GM19328 (cell line): ENCODE results near the gene RASSF3.
"Not testable (repeated sequence)": the region's sequence is repeated elsewhere in the genome, so short reads cannot be mapped to it uniquely, and the experiment has no call there.

Experiments used
- ATAC-seq: cut with Tn5 transposase; IDR thresholded peaks from one replicate; pipeline ENCODE4 v1.9.1; 2021; ENCODE audit warnings: mild to moderate bottlenecking, moderate library complexity; ENCODE audit not compliant: unreplicated experiment

The RASSF3 gene

DNA sequence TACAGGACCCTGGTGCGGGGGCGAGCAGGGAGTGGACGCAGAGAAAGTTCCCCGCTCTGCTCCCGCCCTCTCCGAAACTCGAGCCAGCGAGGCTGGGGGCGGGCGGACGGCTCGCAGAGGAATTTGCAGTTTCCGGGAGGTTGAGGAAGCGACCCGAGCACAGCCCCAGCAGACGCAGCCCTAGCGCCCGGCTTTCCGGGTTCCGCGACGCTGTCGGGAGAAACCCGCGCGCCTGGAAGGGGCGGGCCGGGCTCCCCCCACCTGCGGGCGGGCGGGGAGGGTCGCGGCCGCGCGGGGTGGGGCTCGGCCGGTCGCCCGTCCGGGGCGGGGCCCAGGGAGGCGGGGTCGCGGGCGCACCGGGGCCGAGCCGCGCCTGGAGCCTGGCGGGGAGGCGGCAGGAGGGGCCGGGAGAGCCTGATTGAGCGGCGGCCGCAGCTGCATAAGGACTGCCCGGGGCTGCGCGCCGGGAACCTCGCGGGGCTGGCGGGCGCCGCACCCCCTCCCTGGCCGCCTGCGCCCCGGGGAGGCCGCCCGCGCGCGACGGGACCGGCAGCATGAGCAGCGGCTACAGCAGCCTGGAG is at the start of gene RASSF3:
Gene RASSF3, plus strand, starts transcription at position 417 of the 581 bp plus-strand sequence. Its CDS starts 138 bp downstream, at position 555.
- peak; percentile 58 for ATAC-seq

DNA sequence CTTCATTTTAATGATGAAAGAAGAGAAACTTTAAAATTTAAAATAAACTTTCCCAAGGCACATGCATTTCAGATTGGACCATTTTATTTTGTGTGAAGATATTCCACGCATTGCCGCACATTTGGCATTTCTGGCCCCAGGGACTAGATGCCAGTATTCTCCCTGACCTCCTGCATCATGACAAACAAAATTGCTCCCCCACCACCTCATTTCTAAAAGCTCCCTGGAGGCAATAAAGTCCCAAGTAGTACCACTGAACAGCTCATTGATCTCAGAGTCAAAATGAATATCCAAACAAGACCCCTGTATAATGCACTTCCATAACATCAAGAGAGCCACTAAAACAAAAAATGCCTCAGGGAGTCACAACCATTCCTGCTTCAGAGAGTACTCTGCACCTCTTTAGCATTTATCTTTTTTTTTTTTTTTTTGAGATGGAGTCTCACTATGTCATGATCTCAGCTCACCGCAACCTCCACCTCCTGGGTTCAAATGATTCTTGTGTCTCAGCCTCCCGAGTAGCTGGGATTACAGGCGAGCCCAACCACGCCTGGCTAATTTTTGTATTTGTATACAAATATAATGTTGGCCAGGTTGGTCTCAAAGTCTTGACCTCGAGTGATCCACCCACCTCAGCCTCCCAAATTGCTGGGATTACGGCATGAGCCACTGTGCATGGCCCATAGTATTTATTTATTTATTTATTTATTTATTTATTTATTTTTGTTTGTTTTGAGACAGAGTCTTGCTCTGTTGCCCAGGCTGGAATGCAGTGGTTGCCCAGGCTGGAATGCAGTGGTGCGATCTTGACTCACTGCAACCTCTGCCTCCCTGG is 48.8 kb upstream of the RASSF3 start:
- ATAC-seq, result no peak

DNA sequence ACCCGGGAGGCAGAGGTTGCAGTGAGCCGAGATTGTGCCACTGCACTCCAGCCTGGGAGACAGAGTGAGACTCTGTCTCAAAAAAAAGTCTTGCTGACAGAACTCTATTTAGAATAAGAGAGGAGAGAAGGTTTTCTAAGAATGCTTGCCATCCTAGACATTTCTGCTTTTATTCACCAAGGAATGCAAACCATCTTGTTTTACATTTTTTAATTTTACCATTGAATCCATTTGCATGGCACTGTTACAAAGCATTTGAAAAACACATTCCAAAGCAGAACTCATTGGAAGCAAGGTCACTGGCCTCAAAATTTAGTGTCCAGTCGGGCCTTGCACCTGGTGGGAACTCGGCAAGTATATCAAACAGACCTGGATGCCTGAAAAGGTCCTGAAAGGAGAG is 44.2 kb upstream of the RASSF3 start:
- ATAC-seq, result no peak

GRCh38 chr12:64566831-64567517 is 43.3 kb upstream of the RASSF3 start:
- no peak for ATAC-seq

DNA sequence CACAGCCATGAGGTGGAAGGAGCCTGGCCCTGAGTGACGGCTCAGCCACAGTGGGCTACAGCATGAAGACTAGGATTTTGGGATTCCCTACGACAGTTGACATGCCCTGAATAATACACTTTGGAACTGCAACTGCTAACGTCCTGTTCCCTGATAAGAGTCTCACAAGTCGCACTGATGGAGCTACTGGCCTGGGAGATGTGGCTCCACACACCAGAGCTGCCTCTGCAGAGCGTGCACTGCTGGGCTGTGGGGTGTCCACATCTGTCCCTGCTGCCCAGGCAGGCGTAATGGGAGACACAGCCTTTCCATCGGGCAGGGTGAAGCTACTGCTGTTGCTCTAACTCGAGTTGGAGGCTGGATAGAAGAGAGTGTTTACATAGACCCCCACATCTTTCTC is 42.7 kb upstream of the RASSF3 start:
- ATAC-seq, result no peak

GRCh38 chr12:64568298-64568697 is 42.0 kb upstream of the RASSF3 start:
- no peak for ATAC-seq

DNA sequence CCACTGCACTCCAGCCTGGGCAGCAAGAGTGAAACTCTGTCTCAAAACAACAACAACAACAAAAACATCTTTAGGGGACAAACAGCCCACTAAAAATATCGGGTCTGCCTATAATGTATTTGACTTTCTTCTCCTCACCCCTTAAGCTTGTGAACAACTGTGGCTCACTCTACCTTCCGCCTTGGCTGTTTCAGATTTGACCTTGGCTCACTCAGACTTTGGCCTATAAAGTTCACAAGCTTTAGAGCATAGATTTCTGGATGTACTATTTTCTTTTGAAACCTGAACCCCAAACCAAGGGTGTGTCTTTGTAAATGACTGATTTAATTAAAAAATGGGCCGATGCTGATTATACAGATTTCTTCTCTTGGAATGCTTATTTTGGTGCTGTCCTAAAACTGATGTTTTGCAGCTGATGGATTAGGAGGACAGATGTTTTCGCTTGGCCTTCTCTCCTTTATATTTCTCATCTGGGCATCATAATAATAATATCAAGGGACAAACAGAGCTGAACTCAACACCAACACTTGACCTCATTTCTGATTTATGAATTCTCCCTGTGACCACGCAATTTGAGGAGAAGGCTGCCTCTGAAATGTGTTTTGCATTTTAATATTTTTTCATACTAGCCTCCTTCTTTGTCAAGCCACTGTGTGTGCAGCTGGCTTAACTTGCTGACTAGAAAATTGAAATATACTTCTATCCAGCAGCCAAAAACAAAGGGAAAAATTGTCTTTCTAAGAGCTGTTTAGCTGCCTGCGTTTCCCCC is 40.2 kb upstream of the RASSF3 start:
- ATAC-seq, result no peak

GRCh38 chr12:64571411-64571810 is 38.9 kb upstream of the RASSF3 start:
- ATAC-seq, result no peak

- ATAC-seq, result no peak
Observed at GRCh38 chr12:64572241-64572640, 38.1 kb upstream of the RASSF3 start.

GRCh38 chr12:64574837-64575236 is 35.5 kb upstream of the RASSF3 start:
- no peak for ATAC-seq

DNA sequence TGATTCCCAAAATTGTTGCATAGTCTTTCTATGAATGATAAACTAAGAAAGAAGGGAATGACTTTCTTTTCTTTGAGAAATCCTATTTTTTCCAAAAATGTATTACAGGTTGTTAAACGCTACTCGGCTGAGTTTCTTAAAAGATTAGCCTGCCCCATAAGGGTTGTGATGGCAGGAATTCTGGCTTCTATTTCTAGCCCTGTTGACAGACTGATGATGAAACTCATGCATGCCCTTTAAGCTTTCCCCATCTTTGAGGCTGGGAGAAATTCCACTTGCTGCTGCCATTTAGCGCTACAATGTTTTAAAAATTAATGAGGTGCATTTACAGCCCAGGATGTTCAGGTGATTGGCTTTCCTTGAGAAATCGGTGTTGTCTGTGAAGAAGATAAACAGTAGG is 33.2 kb upstream of the RASSF3 start:
- no peak for ATAC-seq

DNA sequence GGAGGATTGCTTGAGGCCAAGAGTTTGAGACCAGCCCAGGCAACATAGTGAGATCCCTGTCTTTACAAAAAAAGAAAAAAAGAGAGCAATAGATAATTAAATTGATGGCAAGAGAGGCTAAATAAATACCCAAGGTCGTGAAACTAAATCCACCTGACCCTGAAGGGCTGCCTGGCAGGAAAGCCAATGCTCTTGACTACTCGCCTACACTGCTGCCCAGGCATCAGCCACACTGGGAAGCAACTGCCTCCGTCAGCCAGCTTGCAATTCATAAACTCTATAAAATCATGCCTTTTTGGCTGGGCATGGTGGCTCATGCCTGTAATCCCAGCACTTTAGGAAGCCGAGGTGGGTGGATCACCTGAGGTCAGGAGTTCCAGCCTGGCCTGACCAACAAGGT is 31.7 kb upstream of the RASSF3 start:
- no peak for ATAC-seq

GRCh38 chr12:64580681-64581080 is 29.6 kb upstream of the RASSF3 start:
- ATAC-seq, result no peak

DNA sequence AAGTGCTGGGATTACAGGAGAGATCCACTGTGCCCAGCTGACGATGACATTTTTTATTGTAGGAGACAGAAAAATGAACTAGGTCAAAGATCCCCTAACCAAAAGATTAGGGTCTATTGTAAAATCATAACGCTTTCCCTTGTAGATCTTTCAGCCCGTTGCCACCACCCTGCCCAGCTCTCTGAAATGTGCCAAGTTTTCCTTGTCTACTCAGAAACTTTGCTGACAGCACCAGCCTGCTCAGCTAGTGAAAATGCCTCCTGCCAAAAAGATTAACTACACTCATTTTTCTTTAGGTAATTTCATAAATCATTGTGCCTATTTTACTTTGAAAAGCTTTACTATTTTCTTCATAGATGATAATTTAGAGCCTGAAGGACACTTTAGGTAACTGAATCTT is 28.2 kb upstream of the RASSF3 start:
- ATAC-seq, result no peak

GRCh38 chr12:64582862-64583261 is 27.4 kb upstream of the RASSF3 start:
- ATAC-seq, result no peak

DNA sequence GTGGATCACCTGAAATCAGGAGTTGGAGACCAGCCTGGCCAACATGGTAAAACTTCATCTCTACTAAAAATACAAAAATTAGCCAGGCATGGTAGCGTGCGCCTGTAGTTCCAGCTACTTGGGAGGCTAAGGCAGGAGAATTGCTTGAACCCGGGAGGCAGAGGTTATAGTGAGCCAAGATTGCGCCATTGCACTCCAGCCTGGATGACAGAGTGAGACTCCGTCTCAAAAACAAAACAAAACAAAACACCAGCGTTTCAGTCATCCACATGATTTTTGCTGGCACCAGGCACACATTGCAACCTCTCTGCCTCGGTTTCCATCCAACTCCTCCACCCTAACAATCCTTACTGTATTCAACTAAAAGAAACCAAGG is 26.9 kb upstream of the RASSF3 start:
- not testable (repeated sequence) for ATAC-seq

GRCh38 chr12:64583771-64584421 is 26.4 kb upstream of the RASSF3 start:
- ATAC-seq, result no peak

DNA sequence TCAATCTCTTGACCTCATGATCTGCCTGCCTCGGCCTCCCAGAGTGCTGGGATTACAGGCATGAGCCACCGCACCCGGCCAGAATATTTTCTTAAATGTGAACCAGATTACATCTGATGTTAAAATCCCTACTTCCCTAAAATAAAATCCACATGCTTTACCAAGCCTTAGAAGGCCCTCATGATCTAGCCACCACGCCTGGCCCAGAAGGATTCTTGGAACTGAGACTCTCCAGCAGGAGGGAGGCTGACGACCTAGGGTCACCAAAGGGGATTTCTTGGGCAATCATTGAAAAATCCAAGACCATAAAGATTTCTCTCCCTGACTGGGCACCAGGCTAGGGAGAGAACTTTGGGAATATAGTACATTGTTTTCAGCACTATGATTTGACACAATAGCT is 25.2 kb upstream of the RASSF3 start:
- no peak for ATAC-seq

DNA sequence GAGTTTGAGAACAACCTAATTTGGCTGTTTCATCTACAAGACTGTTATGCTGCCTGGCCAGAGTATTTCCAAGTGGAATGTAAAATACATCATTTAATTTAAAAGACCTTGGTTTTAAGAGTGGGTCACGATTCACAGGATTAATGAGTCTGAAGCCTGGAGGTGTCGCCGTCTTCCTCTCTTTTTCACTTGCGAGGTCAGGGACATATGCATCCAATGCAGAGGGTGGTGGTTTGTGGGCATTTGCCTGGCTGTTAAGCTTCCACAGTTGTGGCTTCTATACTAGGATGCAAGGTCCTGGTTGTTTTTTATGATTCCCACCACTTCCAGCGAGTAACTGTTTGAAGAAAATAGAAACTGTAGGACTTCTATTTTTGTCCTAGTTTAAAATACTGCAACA is 22.8 kb upstream of the RASSF3 start:
- no peak for ATAC-seq

DNA sequence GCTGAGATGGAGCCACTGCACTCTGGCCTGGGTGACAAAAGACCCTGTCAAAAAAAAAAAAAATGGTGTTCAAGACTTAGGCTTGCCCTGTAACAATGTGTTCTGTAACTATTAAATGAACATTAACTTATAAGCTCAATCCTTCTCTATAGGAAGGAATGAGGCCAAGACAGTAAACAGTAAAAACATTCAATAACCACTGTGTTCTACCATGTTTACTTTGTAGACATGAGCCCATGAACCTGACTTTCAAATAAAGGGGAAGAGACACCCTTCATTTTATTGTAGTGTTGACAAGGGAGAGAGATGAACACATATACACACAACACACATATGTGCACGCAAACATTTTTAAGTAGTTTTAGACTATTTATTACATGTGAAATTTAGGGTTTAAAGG is 20.1 kb upstream of the RASSF3 start:
- ATAC-seq, result no peak
